ENCODE data around the gene PCBP3. TPM values are rescaled to one million over a fixed set of nuclear protein-coding genes. Genes with fewer than 3 reads are reported as not detected.

Gene PCBP3
- total RNA-seq, 1 experiment from 2014 or later: 10.9 TPM

GRCh38 chr21:45977396-45977795 is 333.9 kb downstream of the PCBP3 start:
- H3K27ac ChIP-seq (ENCODE audit: insufficient read length, low read depth, low read length): no peak overlapping the region
- H3K27me3 Mint-ChIP-seq (ENCODE audit: low read depth): peaks cover 7% of the 10 kb centered on the region
- TF ChIP-seq, protein P1, sequence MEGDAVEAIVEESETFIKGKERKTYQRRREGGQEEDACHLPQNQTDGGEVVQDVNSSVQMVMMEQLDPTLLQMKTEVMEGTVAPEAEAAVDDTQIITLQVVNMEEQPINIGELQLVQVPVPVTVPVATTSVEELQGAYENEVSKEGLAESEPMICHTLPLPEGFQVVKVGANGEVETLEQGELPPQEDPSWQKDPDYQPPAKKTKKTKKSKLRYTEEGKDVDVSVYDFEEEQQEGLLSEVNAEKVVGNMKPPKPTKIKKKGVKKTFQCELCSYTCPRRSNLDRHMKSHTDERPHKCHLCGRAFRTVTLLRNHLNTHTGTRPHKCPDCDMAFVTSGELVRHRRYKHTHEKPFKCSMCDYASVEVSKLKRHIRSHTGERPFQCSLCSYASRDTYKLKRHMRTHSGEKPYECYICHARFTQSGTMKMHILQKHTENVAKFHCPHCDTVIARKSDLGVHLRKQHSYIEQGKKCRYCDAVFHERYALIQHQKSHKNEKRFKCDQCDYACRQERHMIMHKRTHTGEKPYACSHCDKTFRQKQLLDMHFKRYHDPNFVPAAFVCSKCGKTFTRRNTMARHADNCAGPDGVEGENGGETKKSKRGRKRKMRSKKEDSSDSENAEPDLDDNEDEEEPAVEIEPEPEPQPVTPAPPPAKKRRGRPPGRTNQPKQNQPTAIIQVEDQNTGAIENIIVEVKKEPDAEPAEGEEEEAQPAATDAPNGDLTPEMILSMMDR (conservative IDR thresholded peaks at IDR 0.05): no peak
- DNase-seq: peak; percentile 71
- no peak overlapping the region for H3T11ph ChIP-seq (ENCODE audit: low read length)
- 0 out of 5 replicates have a peak overlapping the region, but pooled peaks of 1 of the 2 experiments have one; percentile 8 for H3K4me3 Mint-ChIP-seq
- no peaks in the 10 kb centered on the region; the same call in 1 of the 2 replicates for H3K27me3 ChIP-seq (ENCODE audit: insufficient read depth, low read length)
- H3K23me2 ChIP-seq (ENCODE audit: insufficient read length, low read depth, low read length, poor library complexity, severe bottlenecking): peaks cover 35% of the 10 kb centered on the region
- no peak overlapping the region for H3K23ac ChIP-seq (ENCODE audit: insufficient read length, low read depth, low read length)
- H3K79me2 ChIP-seq (ENCODE audit: insufficient read depth, low read length): no peaks in the 10 kb centered on the region
- H4K5ac ChIP-seq (ENCODE audit: insufficient read length, low read depth, low read length): no peak overlapping the region
- H2BK20ac ChIP-seq (ENCODE audit: low read depth, low read length, poor library complexity, severe bottlenecking): no peak overlapping the region
- H4K20me1 ChIP-seq (ENCODE audit: control insufficient read depth, insufficient read depth, insufficient read length): no peaks in the 10 kb centered on the region
- WGBS (ENCODE audit: extremely low coverage, insufficient read length, low lambda C conversion rate): no CpG with 5 or more reads among the region's 5 CpGs
- H3K14ac ChIP-seq (ENCODE audit: insufficient read depth, low read length): no peak overlapping the region
- H3K4ac ChIP-seq (ENCODE audit: low read depth, low read length): no peak overlapping the region
- H3K56ac ChIP-seq (ENCODE audit: insufficient read length, low read depth, low read length): no peak overlapping the region
- no peak overlapping the region for H4K8ac ChIP-seq (replicated peaks; ENCODE audit: insufficient read length, low read depth, low read length)
- H3K9me3 ChIP-seq (ENCODE audit: control insufficient read depth, low read depth, low read length): no peaks in the 10 kb centered on the region
- H2AFZ ChIP-seq (ENCODE audit: low read length): no peak overlapping the region
- H3K18ac ChIP-seq (ENCODE audit: insufficient read length, low read depth, low read length): no peak overlapping the region
- H4K91ac ChIP-seq (ENCODE audit: insufficient read length, low read depth, low read length): no peak overlapping the region
- peaks cover 21 to 25% of the 10 kb centered on the region in 2 experiments for H3K4me1 Mint-ChIP-seq
- H3K36me3 Mint-ChIP-seq (ENCODE audit: insufficient read depth in 1 of 3, low read depth in 3 of 3): no peaks in the 10 kb centered on the region; a peak in 1 of 7 replicates
- H3K9ac ChIP-seq (ENCODE audit: extremely low read depth, insufficient read length, low read length): no peak overlapping the region
- no peak overlapping the region for H2AK5ac ChIP-seq (ENCODE audit: insufficient read length, low read length)
- H2BK120ac ChIP-seq (ENCODE audit: low read depth, low read length, poor library complexity, severe bottlenecking): no peak overlapping the region
- no peak overlapping the region for H2BK15ac ChIP-seq (ENCODE audit: low read depth, low read length)
- H2BK12ac ChIP-seq (ENCODE audit: insufficient read length, low read depth, low read length): no peak overlapping the region
- H3K4me1 ChIP-seq (ENCODE audit: insufficient read depth, low read length): no peaks in the 10 kb centered on the region; the same call in 1 of the 2 replicates
- H2BK5ac ChIP-seq (ENCODE audit: insufficient read length, low read length): no peak overlapping the region
- no peaks in the 10 kb centered on the region for H3K79me1 ChIP-seq (ENCODE audit: insufficient read depth, low read depth, low read length, poor library complexity, severe bottlenecking)
- H3K27ac Mint-ChIP-seq: no peak overlapping the region
- H3K4me2 ChIP-seq (ENCODE audit: insufficient read depth, insufficient read length, low read length): peak overlapping the region; percentile 41
- no peaks in the 10 kb centered on the region; a peak in 1 of 5 replicates for H3K9me3 Mint-ChIP-seq
